Fibroblast of skin of back (primary cell): ENCODE results near the gene BICDL2.

ENCODE experiments used
- DNase-seq: peaks from one replicate; pipeline ENCODE4 v3.0.0-alpha.2; 2013

BICDL2 gene

GRCh38 chr16:2981899-2982250 lies 54.9 kb downstream of the BICDL2 start:
- no peak for DNase-seq

GRCh38 chr16:2981177-2981898 lies 55.4 kb downstream of the BICDL2 start:
- no peak for DNase-seq

GRCh38 chr16:2980227-2981176 lies 56.2 kb downstream of the BICDL2 start, which contains the start of gene PKMYT1:
PKMYT1 (minus strand) TSS chr16:2980446; CDS start chr16:2979657, 789 bp downstream.
- DNase-seq: peak; percentile 83

GRCh38 chr16:2979669-2980226 lies 57.0 kb downstream of the BICDL2 start:
- DNase-seq: no peak
